ENCODE measurements around the gene NHEJ1.

NHEJ1 gene

GRCh38 chr2:219197388-219197787 lies 36.8 kb upstream of the NHEJ1 start:
- no peak overlapping the region for H3K4me3 ChIP-seq (ENCODE audit: control insufficient read depth, low read depth, low read length)
- no peak for TF ChIP-seq CTCF (IDR thresholded peaks at IDR 0.05; ENCODE audit: control insufficient read depth, insufficient read depth, low read depth, low read length, missing control alignments)
- DNase-seq (ENCODE audit: low read depth): no peak

DNA sequence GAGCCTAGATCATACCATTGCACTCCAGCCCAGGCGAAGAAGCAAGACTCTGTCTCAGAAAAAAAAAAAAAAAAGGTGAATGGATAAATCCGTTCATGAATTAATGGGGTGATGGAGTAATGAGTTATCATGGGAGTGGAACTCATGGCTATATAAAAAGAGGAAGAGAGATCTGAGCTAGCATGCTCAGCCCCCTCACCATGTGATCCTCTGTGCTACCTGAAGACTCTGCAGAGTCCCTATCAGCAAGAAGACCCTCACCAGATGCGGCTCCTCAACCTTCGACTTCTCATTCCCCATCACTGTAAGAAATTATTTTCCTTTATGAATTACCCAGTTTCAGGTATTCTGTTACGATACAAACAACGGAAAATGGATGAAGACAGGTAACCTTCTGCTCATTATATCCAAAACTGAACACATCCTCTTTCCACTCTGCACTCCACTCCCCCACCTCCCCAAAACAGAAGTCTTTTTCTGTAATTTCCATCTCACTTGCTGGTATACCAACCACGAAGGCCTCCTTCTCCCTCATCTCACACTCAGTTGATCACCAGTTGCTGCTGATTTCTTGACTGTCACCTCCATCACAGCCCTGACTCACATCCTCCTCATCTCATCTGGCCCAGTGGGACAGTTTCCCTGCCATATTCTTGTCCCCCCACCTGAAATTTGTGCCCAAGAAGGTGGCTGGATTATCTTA lies 26.3 kb upstream of the NHEJ1 start:
- no peak for TF ChIP-seq CTCF (IDR thresholded peaks at IDR 0.05; ENCODE audit: control insufficient read depth, insufficient read depth, low read depth, low read length, missing control alignments)
- no peak for DNase-seq (ENCODE audit: low read depth)
- H3K4me3 ChIP-seq (ENCODE audit: control insufficient read depth, low read depth, low read length): no peak overlapping the region

DNA sequence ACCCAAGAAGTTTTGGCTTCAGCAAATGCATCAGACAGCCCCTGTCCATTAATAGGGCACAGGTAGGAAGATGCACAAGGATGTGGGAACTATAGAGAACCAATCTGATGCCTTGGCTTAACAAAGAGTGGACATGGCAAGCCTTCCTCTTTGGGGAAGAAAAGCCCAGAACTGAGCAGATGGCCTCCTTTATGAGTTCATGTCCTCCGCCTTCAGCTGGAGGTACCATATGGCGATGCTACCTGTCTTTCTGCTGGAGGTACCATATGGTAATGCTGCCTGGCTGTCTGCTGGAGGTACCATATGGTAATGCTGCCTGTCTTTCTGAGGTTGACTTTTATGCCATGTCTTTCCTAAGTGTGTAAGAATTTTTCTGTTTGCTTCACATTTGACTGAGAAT lies 23.5 kb upstream of the NHEJ1 start:
- no peak for TF ChIP-seq CTCF (IDR thresholded peaks at IDR 0.05; ENCODE audit: control insufficient read depth, insufficient read depth, low read depth, low read length, missing control alignments)
- DNase-seq (ENCODE audit: low read depth): no peak
- H3K4me3 ChIP-seq (ENCODE audit: control insufficient read depth, low read depth, low read length): no peak overlapping the region

GRCh38 chr2:219183151-219183772 lies 22.6 kb upstream of the NHEJ1 start:
- H3K4me3 ChIP-seq (ENCODE audit: control insufficient read depth, low read depth, low read length): no peak overlapping the region
- no peak for DNase-seq (ENCODE audit: low read depth)
- no peak for TF ChIP-seq CTCF (IDR thresholded peaks at IDR 0.05; ENCODE audit: control insufficient read depth, insufficient read depth, low read depth, low read length, missing control alignments)

GRCh38 chr2:219182331-219183150 lies 21.9 kb upstream of the NHEJ1 start:
- no peak for TF ChIP-seq CTCF (IDR thresholded peaks at IDR 0.05; ENCODE audit: control insufficient read depth, insufficient read depth, low read depth, low read length, missing control alignments)
- H3K4me3 ChIP-seq (ENCODE audit: control insufficient read depth, low read depth, low read length): no peak overlapping the region
- no peak for DNase-seq (ENCODE audit: low read depth)

DNA sequence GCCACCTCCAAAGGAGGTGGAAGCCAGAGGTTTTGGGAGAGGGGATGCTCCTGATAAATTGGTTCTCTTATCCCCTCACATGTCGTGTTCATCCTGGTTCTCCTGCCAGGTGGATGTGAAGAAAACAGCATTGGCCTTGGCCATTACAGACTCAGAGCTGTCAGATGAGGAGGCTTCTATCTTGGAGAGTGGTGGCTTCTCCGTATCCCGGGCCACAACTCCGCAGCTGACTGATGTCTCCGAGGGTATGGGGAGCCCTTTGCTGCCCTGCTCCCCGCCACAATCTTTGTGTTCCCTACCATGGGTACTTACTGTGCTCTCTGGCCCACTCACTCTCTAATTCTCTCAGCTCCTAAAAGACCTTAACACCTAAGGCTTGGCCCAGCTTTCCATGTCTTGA lies 20.9 kb upstream of the NHEJ1 start:
- H3K4me3 ChIP-seq (ENCODE audit: control insufficient read depth, low read depth, low read length): no peak overlapping the region
- TF ChIP-seq CTCF (IDR thresholded peaks at IDR 0.05; ENCODE audit: control insufficient read depth, insufficient read depth, low read depth, low read length, missing control alignments): no peak

More for the DNA sequence above, 20.9 kb upstream of the NHEJ1 start:
- DNase-seq (ENCODE audit: low read depth): no peak
